ENCODE measurements around the gene LMF2.

LMF2 gene

GRCh38 chr22:50502628-50503474 lies 4.7 kb downstream of the LMF2 start:
- no peak for DNase-seq

DNA sequence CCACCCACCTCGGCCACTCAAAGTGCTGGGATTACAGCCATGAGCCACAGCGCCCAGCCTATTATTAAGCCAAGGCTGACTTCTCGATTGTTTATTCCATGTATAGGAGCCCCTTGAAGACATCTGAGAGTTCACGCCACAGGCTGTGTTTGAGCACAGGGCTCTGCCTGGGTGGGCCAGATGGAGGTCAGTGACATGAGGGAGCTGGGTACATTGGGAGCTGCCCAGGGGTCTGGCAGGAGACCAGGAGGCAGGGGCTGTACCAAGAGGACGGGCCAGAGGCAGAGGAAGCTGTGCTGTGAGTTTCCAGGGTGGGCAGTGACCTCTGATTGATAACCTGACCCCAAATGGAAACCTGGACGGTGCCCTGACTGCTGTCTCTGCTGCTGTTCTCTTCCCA lies 5.4 kb downstream of the LMF2 start:
- no peak for DNase-seq

DNA sequence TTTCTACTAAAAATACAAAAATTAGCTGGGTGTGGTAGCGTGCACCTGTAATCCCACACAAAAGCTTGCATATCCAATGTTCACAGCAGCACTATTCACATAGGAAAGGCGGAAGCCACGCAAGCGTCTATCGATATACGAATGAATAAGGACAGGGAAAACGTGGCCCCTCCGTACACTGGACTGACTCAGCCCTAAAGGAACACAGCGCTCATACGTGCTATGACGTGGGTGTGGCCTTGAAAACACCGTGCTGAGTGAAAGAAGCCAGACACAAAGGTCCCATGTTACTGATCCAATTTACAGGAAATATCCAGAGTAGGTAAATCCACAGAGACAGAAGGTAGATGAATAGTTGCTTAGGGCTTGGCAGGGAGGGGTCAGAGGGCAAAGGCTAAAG lies 7.0 kb downstream of the LMF2 start:
- DNase-seq: no peak

DNA sequence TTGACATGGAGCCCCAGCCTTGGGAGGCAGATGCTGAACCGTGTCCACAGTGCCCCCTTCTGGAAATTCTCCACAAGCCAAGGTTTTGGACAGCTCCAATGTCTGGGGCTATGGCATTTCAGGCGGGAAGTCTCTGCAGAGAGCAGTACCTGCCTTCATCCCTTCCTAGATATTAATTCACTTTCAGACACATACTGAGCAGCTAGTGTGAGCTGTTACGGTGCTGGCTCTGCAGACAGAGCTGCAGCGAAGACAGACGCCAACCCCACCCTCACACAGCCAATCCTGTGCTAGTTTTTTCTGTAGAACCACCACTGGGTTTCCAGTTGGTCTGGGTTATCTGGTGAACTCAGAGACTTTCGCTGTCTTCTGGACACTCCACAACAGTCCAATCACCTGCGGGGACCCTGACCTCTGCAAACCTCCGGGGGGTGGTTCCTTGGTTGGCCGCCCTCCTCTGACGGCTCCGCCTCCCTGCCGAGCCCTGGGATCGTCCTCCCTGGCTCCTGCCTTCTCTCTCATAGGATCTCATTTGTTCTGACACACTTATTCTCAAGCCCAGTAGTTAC lies 9.1 kb downstream of the LMF2 start:
- DNase-seq: peak; percentile 84

- DNase-seq: no peak
Measured at GRCh38 chr22:50497093-50497492, 10.4 kb downstream of the LMF2 start.

GRCh38 chr22:50490531-50491308 lies 16.8 kb downstream of the LMF2 start:
- DNase-seq: peak; percentile 28

- DNase-seq: no peak
Measured at GRCh38 chr22:50489363-50490243, 17.9 kb downstream of the LMF2 start.

DNA sequence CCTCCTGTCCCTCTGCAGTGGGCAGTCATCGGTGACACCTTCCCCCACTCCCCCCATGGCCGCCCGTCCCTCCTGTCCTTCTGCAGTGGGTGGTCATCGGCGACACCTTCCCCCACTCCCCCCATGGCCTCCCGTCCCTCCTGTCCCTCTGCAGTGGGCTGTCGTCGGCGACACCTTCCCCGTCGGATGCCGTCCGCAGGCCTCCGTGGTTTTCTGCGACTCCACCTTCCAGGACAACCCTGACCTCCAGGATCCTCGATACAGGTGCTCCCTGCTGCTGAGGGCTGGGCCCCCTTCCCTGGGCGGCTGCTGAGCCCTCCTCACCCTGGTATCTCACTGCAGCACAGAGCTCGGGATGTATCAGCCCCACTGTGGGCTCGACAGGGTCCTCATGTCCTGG lies 18.6 kb downstream of the LMF2 start:
- no peak for DNase-seq

GRCh38 chr22:50488006-50488677 lies 19.4 kb downstream of the LMF2 start:
- no peak for DNase-seq

GRCh38 chr22:50487290-50488005 lies 20.1 kb downstream of the LMF2 start:
- DNase-seq: no peak

DNA sequence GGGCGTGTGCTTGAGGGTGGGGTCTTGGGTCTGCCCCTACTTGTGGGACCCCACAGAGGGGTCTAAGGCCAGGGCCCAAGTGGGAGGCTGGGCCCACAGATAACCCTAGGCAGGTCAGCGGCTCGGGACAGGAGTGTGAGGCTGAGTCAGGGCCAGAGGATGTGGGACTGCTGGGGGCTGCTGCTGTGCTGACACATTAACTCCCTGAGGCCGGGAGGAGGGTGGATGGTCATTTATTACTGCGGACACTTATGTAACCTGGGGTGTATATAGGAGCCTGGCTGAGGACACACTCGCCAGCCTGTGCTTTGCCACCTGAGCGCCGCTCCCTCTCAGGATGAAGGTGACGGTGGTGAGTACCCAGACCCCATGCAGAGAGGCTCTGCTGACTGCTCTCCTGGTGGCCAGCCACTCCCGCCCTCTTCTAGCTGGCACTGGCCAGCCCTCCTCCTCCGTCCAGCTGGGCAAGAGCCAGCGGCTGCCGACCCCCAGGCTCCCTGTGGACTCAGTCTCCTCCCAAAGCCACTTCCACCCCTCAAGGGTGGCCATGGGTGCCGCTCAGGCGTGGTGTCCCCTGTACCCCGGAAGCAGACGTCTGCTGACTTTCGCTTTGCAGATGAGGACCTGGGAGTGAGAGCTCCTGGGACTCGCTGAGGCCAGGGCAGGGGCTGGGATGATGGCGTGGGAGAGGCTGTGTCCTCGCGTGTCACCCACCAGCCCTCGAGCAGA lies 20.8 kb downstream of the LMF2 start, which contains the start of gene MIOX:
Gene MIOX, plus strand, starts transcription at position 299 of the 729 bp plus-strand sequence. Its CDS starts 39 bp downstream, at position 338.
- no peak for DNase-seq

DNA sequence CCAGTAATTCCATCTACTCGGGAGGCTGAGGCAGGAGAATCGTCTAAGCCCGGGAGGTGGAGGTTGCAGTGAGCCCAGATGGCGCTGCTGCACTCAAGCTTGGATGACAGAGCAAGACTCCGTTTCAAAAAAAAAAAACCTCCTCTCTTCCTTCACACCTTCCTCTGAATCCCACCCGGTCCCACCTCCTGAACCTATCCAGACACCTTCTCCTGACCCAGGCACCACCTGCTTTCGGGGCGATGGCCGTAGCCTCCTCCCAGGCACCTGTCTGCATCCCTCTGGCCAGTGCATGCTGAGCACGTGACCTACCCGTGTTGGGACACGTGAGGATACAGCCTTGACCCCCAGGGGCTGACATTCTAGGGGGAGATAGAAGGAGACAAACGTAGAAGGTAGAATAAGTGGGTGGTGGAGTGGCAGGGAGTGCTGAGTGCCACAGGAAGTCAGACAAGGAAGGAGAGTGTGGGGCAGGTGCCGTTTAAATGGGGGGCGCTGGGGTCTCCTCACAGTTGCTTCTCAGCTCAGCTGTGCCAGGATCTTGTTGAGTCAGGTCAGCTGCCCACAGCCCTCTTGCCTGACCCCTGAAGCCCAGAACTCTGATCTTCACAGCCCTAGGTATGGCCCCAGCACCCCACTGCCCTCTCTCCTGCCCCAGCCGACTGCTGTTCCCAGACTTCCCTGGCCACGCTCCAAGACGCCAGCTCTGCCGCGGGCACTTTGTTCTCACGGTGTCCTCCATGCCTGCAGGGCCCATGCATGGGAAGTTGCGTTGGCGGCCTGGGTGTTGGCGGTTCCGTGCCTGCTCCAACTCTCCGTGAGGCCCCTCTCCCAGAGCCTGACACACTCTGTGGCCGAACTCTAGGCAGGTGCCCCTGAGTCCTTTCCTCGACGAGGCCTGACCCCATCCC lies 22.0 kb downstream of the LMF2 start:
- DNase-seq: no peak

GRCh38 chr22:50483977-50484853 lies 23.3 kb downstream of the LMF2 start:
- DNase-seq: no peak

GRCh38 chr22:50483556-50483955 lies 23.9 kb downstream of the LMF2 start:
- no peak for DNase-seq

DNA sequence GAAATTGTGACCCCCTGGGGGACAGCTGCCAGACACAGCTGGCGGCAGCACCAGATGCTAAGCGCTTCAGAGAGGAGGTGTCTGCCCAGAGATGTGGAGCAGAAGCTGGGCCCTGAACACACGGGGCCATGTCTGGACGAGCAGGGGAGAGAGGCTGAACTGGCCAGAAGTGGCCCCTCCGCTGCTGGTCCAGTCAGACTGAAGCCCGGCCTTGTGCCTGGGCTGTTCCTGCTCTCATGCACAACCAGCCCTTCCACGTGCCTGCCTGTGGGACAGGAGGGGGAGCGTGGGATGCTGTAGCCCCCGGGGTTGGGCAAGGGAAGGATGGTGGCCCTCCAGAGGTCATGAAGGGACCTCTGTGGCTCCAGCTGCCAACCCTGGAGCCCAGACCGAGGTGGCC lies 24.4 kb downstream of the LMF2 start:
- no peak for DNase-seq

GRCh38 chr22:50482107-50483074 lies 25.1 kb downstream of the LMF2 start:
- DNase-seq: no peak

DNA sequence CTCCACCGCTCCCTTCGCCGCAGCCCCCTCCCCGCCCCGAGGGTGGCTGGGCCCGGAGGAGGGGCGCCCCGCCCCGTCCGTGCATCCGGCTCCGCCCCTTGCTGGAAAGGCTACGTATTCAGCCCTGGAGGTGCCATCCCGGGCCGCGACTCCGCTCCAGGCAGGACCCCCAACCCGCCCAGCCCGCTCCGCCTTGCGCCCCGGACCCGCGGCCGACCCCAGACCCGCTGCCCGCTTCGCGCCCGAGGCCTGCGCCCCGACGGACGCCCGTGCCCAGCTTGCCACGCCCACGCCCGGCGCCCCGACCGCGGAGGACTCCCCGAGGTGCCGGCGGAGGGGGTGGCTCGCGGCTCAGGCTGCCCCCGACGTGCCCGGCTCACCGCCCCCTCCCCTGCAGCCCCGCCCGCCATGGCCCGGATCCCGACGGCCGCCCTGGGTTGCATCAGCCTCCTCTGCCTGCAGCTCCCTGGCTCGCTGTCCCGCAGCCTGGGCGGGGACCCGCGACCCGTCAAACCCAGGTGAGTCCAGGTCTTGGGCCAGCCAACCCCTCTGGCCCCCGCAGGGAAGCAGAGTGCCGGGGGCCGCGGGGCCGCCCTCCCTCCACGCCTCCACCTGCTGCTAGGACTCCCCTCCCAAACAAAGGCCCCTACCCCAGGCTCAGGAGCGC lies 25.9 kb downstream of the LMF2 start, which contains the start of gene ADM2:
Gene ADM2, plus strand, starts transcription at position 104 of the 667 bp plus-strand sequence. Its CDS starts 305 bp downstream, at position 409.
- DNase-seq: peak; percentile 84

Measured in CD4-positive, alpha-beta T cell treated with Interleukin-6 for 4 hours (primary cell).